ENCODE data around the gene BBS9. TPM values are rescaled to one million over a fixed set of nuclear protein-coding genes. Genes with fewer than 3 reads are reported as not detected.

Gene BBS9
- total RNA-seq, 1 experiment from 2014 or later: 26.4 TPM

DNA sequence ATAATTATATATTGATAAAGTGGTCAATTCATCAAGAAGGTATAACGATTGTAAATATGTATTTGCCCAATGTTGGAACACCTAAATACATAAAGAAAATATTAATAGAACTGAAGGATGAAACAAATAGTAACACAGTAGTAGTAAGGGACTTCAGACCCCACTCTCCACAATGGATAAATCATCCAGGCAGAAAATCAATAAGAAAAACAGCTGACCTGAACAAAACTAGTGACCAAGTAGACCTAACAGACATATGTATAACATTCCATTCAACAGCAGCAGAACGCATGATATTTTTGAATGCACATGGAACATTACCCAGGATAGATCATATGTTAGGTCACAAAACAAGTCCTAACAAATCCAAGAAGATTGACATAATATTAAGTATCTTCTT is 489.9 kb downstream of the BBS9 start:
- no peak overlapping the region for H4K5ac ChIP-seq (ENCODE audit: insufficient read length, low read depth, low read length)
- H3K4me3 Mint-ChIP-seq: no peak overlapping the region
- no peak overlapping the region for H3K56ac ChIP-seq (ENCODE audit: insufficient read length, low read depth, low read length)
- no peak overlapping the region for H4K91ac ChIP-seq (ENCODE audit: insufficient read length, low read depth, low read length)
- H3K9ac ChIP-seq (ENCODE audit: extremely low read depth, insufficient read length, low read length): no peak overlapping the region
- H3K4ac ChIP-seq (ENCODE audit: low read depth, low read length): no peak overlapping the region
- no peaks in the 10 kb centered on the region for H3K23me2 ChIP-seq (ENCODE audit: insufficient read length, low read depth, low read length, poor library complexity, severe bottlenecking)
- H2BK15ac ChIP-seq (ENCODE audit: low read depth, low read length): no peak overlapping the region
- TF ChIP-seq, protein P1, sequence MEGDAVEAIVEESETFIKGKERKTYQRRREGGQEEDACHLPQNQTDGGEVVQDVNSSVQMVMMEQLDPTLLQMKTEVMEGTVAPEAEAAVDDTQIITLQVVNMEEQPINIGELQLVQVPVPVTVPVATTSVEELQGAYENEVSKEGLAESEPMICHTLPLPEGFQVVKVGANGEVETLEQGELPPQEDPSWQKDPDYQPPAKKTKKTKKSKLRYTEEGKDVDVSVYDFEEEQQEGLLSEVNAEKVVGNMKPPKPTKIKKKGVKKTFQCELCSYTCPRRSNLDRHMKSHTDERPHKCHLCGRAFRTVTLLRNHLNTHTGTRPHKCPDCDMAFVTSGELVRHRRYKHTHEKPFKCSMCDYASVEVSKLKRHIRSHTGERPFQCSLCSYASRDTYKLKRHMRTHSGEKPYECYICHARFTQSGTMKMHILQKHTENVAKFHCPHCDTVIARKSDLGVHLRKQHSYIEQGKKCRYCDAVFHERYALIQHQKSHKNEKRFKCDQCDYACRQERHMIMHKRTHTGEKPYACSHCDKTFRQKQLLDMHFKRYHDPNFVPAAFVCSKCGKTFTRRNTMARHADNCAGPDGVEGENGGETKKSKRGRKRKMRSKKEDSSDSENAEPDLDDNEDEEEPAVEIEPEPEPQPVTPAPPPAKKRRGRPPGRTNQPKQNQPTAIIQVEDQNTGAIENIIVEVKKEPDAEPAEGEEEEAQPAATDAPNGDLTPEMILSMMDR (conservative IDR thresholded peaks at IDR 0.05): no peak
- H3K4me2 ChIP-seq (ENCODE audit: insufficient read depth, insufficient read length, low read length): no peak overlapping the region
- H2BK5ac ChIP-seq (ENCODE audit: insufficient read length, low read length): no peak overlapping the region
- no peak overlapping the region for H3K23ac ChIP-seq (ENCODE audit: insufficient read length, low read depth, low read length)
- no peak for DNase-seq
- no peak overlapping the region for H2BK20ac ChIP-seq (ENCODE audit: low read depth, low read length, poor library complexity, severe bottlenecking)
- H2AFZ ChIP-seq (ENCODE audit: low read length): no peak overlapping the region
- H3K4me1 Mint-ChIP-seq: no peaks in the 10 kb centered on the region
- H3K27ac ChIP-seq (ENCODE audit: insufficient read length, low read depth, low read length): no peak overlapping the region
- H3K36me3 Mint-ChIP-seq (ENCODE audit: insufficient read depth in 1 of 3, low read depth in 3 of 3): no peaks in the 10 kb centered on the region
- H2BK120ac ChIP-seq (ENCODE audit: low read depth, low read length, poor library complexity, severe bottlenecking): no peak overlapping the region
- H3K79me2 ChIP-seq (ENCODE audit: insufficient read depth, low read length): no peaks in the 10 kb centered on the region
- H3K4me1 ChIP-seq (ENCODE audit: insufficient read depth, low read length): no peaks in the 10 kb centered on the region
- H3K27me3 ChIP-seq (ENCODE audit: insufficient read depth, low read length): no peaks in the 10 kb centered on the region
- no peaks in the 10 kb centered on the region for H4K20me1 ChIP-seq (ENCODE audit: control insufficient read depth, insufficient read depth, insufficient read length)
- no peak overlapping the region for H3K27ac Mint-ChIP-seq
- H3K9me3 Mint-ChIP-seq: peaks cover 4 to 6% of the 10 kb centered on the region in 2 experiments; a peak in 3 of 5 replicates
- no peaks in the 10 kb centered on the region for H3K9me3 ChIP-seq (ENCODE audit: control insufficient read depth, low read depth, low read length)
- no peaks in the 10 kb centered on the region for H3K79me1 ChIP-seq (ENCODE audit: insufficient read depth, low read depth, low read length, poor library complexity, severe bottlenecking)
- H2AK5ac ChIP-seq (ENCODE audit: insufficient read length, low read length): no peak overlapping the region
- WGBS (ENCODE audit: extremely low coverage, insufficient read length, low lambda C conversion rate): no CpG with 5 or more reads among the region's 2 CpGs
- no peak overlapping the region for H3T11ph ChIP-seq (ENCODE audit: low read length)
- no peak overlapping the region for H3K14ac ChIP-seq (ENCODE audit: insufficient read depth, low read length)
- H3K18ac ChIP-seq (ENCODE audit: insufficient read length, low read depth, low read length): no peak overlapping the region
- no peak overlapping the region for H4K8ac ChIP-seq (replicated peaks; ENCODE audit: insufficient read length, low read depth, low read length)
- no peaks in the 10 kb centered on the region for H3K27me3 Mint-ChIP-seq (ENCODE audit: low read depth)
- H2BK12ac ChIP-seq (ENCODE audit: insufficient read length, low read depth, low read length): no peak overlapping the region
